Activated naive CD4-positive, alpha-beta T cell (primary cell): ENCODE data around the gene SEPTIN8.
A peak's percentile ranks its signal among the peaks of the same experiment; 100 is the strongest.

Source experiments
- DNase-seq, 4 experiments: peaks; one replicate each; lab custom pipeline; 2025; lab: John Stamatoyannopoulos, UW

Gene SEPTIN8

DNA sequence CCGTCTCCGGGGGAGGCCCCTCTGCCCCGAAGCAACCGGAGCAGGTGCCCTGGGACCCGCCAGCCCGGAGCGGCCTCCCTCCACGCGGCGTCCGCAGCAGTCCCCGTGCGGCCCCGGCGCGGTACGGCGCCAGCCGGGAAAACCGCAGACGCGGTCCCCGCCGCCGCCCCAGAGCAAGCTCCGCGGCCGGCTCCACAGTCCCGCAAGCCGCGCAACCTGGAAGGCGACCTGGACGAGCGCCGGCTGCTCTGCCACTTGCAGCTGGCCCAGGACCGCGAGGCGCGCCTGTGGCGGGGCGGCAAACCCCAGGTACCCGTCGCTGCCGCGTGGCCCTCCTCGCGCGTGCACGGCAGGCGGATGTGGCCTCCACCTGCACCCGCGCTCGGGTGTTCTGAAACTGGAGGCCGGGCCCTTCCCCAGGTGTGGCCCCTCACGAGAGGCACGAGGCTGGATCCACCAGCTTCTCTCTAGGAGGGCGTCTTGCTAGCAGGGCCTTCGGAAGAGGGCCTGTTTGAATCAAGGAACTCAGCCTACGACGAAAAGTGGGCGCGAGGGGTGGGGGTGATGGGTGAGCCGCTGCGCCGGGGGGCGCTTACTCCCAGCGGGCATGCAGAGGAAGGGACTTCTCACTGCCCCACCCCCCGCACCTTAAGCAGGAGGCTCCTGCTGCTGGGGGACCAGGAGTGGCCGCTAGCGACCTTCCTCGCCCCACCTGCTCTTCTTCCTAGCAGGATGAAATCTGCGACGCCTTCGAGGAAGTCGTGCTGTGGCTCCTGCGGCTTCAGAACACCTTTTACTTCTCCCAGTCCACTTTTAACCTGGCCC is 29.2 kb downstream of the SEPTIN8 start:
- peak in 2 of 4 experiments; percentile 30 to 44 for DNase-seq

DNA sequence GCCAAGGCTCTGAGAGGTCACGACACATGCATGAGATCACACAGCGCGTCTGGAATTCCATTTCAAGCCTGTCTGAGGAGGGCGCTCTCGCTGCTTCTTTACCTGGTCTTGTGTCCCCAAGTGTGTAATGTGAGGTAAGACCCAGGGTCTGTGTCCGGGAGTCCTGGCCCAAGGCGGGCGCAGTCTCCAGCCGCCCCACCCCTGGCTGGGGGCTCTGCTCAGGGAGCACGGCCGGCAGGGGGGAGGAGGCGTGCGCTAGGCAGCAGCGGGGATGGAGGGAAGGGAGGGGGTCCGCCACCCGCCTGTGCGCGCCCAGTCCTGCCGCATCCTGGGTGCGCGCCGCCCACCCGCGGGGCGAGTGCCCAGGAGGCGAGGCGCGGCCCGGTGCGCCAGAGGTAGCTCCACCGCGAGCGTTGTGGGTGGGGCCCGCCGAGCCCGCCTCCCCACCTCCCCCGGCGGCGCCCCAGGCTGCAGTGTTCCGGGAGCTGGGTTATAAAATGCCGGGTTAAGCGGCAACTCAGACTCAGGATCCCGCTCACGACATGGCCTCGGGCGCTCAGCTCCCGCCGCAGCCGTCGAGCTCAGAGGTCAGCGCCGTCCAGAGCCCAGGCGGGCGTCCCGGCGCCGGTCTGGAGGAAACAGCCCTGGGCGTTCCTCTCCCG is 30.0 kb downstream of the SEPTIN8 start, which contains the start of gene CCNI2:
CCNI2 (plus strand) TSS at position 473 of the 662 bp plus-strand sequence; CDS start at position 543, 70 bp downstream.
- peak in 3 of 4 experiments; percentile 15 to 68 (median 36) for DNase-seq

DNA sequence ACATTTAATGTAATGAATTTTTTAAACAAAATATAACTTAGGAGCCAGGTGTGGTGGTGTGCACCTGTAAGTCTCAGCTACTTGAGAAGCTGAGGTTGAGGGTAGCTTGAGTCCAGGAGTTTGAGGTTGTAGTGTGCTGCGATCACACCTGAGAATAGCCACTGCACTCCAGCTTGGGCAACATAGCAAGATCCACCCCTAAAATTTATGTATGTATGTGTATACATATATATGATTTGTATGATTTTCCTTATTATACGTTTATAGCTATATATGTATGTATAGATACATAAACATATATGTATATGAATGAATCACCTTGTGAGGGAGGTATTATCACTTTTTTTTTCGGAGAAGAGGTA is 30.5 kb downstream of the SEPTIN8 start:
- DNase-seq: no peak

DNA sequence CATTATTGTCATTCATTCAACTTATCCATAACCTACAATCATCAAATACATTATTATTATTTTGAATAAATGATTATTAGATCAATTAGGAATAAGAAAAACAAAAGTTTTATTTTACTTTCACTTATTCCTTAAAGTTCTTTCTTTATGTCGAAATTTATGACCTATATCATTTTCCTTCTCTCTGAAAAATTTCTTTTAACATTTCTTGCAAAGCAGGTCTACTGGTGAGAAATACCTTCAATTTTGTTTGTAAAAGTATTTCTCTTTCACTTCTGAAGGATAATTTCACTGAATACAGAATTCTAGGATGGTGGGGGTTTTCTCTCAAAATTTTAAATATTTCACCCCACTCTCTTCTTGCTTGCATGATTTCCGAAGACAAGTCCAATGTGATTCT is 32.4 kb downstream of the SEPTIN8 start:
- no peak for DNase-seq

DNA sequence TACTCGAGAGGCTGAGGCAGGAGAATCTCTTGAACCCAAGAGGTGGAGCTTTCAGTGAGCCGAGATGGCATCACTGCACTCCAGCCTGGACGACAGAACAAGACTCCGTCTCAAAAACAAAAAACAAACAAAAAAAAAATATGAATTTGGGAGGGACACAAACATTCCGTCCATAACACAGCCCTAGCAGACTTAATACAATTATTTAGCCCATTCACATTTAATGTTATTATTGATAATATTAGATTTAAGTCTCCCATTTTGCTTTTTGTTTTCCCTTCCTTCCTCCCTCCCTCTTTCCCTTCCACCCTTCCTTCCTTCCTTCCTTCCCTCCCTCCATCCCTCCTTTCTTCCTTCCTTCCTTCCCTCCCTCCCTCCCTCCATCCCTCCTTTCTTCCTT is 34.4 kb downstream of the SEPTIN8 start:
- no peak for DNase-seq

DNA sequence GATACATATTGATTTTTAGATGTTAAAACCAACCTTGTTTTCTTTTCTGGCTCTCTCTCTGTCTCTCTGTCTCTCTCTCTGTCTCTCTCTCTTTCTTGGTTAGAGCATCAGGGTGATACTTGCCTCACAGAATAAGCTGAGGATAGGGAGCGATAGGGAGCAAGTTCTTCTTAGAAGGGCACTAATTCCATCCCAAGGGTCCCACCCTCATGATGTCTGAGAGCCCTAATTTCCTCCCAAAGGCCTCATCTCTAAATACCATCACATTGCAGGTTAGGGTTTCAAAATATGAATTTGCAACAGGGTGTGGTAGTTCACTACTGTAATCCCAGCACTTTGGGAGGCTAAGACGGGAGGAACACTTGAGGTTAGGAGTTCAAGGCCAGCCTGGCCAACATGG is 34.9 kb downstream of the SEPTIN8 start:
- DNase-seq: no peak

DNA sequence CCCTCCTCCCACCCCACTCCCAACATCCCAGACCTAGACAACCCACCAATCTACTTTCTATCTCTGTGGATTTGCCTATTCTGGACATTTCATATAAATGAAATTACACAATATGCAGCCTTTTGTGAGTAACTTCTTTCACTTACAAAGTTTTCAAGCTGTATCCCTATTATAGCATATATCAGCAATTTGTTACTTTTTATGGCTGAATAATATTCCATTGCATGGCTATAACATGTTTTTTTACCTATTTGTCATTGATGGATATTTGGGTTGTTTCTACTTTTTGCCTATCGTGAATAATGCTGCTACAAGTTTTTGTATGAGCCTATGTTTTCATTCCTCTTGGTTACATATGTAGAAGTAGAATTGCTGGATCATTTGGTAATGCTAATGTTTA is 37.8 kb downstream of the SEPTIN8 start:
- no peak for DNase-seq

DNA sequence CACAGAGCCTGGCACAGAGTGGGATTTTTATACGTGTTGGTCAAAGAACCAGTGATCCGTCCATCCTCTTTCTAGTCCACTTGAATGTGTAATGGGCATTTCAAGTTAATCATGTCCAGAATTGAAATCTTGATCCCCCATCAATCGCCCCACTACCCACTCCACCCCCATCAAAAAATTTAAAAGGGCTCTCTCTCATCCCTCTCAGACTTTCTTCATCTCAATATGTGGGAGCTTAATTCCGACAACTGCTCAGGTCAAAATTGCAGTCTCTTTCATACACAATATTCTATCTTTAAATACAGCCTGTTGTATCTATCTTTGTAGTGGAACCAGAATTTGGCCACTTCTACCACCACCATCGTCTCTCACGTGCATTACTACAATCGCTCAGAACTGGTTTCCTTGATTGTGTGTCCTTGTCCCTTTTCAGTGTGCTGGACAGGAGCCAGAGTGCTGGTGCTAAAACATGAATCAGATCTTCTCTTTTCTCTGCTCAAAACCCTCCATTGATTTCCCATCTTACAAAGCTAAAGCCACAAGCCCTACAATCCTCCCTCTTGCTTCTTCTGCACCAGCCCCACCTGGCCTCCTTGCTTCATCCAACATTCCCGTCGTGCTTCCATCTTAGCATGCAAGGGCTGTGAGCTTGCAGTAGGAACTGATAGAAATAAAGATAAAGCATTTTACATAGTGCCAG is 38.9 kb downstream of the SEPTIN8 start:
- no peak for DNase-seq

DNA sequence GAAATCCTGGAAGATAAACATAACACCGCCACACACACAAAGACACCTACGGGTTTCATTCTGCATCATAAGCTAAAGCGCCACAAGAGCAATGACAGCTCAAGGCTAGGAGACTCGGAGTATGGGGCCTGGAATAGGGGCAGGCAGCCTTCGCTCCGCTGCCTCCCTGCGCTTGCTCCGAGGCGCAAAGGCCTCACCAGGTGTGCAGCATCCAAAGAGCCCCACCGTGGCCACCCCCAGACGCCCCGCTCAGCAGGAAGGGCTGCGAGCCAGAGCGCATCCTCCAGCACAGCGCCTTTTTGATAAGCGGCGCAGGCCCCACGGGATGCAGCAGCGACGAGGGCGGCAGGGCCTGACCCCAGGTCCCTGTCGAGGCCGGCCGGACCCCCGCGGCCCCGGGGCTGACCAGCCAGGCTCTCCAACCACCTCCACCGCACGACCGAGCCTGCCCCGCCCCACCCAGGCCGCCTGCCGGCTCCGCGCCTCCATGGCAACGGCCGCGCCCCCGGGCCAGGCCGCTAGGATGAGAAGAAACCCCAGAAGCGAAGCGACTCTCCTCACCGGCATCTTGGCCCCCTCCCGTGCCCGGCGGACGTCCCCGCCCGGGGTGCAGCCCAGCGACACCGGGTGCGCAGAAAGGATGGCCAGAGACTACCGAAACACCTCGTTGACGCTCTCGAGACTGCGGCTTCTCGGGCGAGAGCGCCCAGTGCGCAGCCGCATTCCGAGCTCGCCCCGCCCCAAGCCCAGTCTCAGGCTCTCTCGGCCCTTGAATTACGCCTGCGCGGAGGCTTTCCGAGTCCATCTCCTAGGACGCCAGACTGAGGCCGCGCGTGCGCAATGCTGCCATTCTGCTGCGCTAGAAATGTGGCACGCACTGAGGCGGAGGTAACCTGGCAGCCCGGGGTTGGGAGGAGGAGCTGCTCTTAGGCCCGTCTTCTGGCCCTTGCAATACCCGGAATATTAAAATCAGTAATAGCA is 39.9 kb downstream of the SEPTIN8 start, which contains the start of gene KIF3A:
KIF3A (minus strand) TSS at position 694 of the 981 bp plus-strand sequence; CDS start at position 567, 127 bp downstream.
- DNase-seq: peak; percentile 95 to 98 (median 96)

DNA sequence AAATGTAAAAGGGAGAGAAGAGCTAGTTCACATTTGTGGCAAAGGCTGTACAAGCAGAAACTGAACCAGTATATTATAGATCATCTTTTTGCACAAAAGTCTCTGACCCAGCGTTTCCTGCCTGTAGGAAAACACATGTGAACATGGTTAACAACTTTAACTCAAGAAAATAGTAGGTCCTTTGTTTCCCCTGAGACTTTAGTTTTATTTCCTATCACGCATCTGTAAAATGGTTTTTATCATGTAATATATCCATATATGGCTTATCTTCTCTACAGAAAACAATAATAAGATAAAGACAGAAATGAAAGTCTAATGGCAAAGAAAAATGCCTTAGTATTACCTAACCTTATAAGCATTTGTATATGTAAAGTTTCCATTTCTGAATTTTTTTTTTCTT is 42.4 kb downstream of the SEPTIN8 start:
- no peak for DNase-seq

DNA sequence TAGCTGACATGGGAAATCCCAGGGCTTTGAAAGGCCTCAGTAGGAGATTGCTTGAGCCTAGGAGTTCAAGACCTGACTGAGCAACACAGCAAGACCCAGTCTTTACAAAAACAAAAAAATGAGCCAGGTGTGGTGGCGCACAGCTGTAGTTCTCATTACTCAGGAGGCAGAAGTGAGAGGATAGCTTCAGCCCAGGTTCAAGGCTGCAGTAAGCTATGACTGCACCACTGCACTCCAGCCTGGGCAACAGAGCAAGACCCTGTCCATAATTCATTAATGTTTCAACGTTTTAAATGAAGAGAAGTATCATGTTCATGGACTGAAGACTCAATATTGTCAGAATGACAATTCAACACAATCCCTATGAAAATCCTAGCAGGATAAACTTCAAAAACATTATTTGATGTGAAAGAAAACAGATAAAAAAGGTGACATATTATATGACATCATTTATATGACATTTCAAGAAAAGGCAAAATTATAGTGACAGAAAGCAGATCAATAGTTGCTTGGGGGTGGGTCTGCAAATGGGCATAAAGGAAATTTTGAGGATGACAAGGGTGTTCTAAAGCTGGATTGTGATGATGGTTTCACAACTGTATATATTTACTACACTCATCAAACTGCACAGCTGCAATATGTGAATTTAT is 43.4 kb downstream of the SEPTIN8 start:
- DNase-seq: no peak

DNA sequence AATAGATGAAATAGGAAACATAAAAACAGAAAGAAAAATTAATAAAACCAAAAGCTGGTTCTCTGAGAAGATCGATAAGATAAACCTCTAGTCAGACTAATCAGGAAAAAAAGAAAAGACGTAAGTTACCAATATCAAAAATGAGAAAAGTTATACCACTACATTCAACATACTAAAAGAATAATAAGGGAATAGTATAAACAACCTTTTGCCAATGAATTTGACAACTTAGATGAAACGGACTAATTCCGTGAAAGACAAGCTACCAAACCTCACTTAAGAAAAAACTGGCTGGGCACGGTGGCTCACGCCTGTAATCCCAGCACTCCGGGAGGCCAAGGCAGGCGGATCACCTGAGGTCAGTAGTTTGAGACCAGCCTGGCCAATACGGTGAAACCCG is 47.1 kb downstream of the SEPTIN8 start:
- no peak for DNase-seq

DNA sequence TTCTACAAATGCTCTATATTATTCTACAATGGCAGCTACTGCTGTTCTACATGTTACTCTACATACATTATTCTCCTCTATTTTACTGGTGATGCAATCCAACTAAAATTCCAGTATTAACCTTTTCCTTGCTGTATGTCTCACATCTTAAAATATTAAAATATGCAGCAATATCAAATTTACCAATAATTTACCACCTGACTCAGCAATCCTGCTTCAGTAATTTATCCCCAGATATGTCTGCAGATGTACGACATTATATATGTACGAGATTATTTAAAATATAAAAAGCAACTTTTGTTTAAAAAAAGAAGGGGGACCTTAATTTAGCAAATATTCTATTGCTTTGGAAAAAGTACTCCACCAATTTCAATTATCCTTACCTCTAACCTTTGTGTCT is 51.3 kb downstream of the SEPTIN8 start:
- no peak for DNase-seq

DNA sequence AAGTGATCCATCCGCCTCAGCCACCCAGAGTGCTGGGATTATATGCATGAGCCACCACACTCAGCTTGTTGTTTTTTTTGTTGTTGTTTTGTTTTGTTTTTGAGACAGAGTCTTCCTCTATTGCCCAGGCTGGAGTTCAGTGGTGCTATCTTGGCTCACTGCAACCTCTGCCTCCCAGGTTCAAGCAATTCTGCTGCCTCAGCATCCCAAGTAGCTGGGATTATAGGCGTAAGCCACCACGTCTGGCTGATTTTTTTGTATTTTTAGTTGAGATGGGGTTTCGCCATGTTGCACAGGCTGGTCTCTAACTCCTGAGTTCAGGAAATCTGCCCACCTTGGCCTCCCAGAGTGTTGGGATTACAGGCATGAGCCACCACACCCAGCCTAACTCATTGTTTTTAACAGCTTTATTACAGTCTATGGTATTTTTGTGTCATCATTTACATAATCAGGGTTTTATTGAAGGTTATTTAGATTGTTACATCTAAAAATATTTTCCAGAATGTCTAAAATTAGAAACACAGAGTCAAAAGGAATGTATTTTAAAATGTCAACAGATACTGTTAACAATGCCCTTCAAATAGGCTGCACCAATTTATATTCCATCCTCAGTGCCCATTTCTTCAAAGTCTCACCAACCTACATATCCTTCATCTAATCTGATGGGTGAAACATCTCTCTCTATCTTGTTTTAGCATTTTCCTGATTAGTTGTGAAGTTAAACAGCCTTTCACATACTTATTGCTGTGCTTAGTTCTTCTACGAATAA is 58.3 kb downstream of the SEPTIN8 start:
- DNase-seq: no peak

DNA sequence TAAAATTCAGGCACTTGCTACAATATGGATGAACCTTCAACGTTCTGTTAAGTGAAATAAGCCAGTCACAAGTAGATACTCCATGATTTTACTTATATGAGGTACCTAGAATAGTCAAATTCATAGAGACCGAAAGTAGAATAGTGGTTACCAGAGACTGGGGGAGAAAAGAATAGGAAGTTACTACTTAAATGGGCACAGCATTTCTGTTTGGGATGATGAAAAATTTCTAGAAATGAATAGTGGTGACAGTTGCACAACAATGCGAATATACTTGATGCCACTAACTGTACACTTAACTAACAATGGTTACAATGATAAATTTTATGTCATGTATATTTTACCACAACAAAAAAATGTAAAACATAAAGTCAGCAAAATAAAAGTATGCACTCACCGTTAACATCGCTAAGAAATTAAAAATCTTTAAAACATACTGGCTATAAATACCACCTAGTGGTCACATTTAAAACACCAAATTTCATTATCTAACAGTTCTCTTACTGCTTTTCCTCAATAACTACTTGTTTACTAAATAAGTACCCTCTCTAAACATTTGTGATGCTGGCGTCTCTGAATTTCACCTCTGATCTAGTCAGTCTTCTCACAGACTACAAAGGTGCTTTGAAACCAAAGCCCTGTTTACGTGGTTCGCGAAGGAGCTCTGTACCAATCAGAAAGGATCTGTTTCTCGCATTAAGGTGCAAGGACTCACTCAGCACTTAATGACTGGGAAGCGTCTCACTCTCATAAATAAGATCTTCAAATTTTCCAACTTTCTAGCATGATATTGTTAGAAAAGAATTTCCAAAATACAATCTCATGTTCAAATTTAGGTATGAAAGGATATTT is 62.4 kb downstream of the SEPTIN8 start:
- no peak for DNase-seq

DNA sequence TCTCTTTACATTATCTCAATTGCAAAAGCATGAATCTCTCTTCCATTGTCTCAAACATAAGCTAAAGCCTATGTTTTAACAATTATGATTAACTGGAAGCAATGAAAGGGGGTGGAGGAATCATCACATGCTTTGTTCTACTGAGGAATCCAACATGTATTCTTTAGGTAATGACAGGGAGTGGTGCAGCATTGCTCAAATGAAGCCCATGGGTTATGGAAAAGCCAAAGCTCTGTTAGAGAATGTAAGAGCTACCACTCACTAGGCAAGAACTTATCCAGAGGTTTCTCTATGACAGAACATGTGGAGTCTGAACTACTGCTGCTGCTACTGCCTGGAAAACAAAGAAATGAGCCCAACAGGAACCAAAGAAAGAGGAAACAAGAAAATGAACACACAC is 68.4 kb downstream of the SEPTIN8 start:
- DNase-seq: no peak

DNA sequence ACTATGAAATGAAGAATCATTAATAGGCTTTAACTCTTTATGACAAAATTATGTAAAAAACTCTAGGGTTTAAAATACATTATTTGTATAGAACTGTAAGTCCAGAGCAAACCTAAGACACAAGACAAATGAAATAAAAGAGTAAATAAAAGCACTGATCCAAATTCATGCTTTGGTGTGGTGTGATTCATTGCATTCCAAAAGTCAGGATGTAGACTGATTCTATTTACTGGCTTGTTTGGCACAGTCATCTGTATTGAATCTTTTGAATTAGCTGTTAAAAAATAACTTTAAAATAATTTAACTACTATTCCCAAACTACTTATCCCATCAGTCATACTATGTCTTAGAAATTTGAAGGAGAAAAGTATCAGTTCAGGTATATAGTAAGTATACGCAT is 72.2 kb downstream of the SEPTIN8 start:
- no peak for DNase-seq
